GM21786 (cell line): ENCODE measurements around the gene ANO1.
"Not testable (repeated sequence)": the region's sequence is repeated elsewhere in the genome, so short reads cannot be mapped to it uniquely, and the experiment has no call there.

Experiments
- ATAC-seq: cut with Tn5 transposase; IDR thresholded peaks from one replicate; pipeline ENCODE4 v1.9.1; 2021; ENCODE audit not compliant: unreplicated experiment

ANO1 gene

GRCh38 chr11:70183483-70184176 lies 105.5 kb downstream of the ANO1 start:
- ATAC-seq: no peak

- ATAC-seq: no peak
Observed at GRCh38 chr11:70184396-70184795, 106.3 kb downstream of the ANO1 start.

GRCh38 chr11:70185348-70186055 lies 107.4 kb downstream of the ANO1 start:
- no peak for ATAC-seq

- ATAC-seq: no peak
Observed at GRCh38 chr11:70186420-70186819, 108.3 kb downstream of the ANO1 start.

- ATAC-seq: no peak
Observed at GRCh38 chr11:70186936-70187335, 108.8 kb downstream of the ANO1 start.

- ATAC-seq: no peak
Observed at GRCh38 chr11:70187771-70188170, 109.7 kb downstream of the ANO1 start.

GRCh38 chr11:70189622-70190021 lies 111.5 kb downstream of the ANO1 start:
- no peak for ATAC-seq

- no peak for ATAC-seq
Observed at GRCh38 chr11:70191495-70192140, 113.5 kb downstream of the ANO1 start.

GRCh38 chr11:70192666-70193410 lies 114.7 kb downstream of the ANO1 start:
- no peak for ATAC-seq

- ATAC-seq: no peak
Observed at GRCh38 chr11:70193411-70194292, 115.5 kb downstream of the ANO1 start.

GRCh38 chr11:70194792-70195791 lies 117.0 kb downstream of the ANO1 start:
- no peak for ATAC-seq

GRCh38 chr11:70200212-70200844 lies 122.2 kb downstream of the ANO1 start:
- no peak for ATAC-seq

GRCh38 chr11:70201047-70201446 lies 122.9 kb downstream of the ANO1 start:
- ATAC-seq: not testable (repeated sequence)

- no peak for ATAC-seq
Observed at GRCh38 chr11:70201882-70202861, 124.1 kb downstream of the ANO1 start.

GRCh38 chr11:70202920-70203750 lies 125.0 kb downstream of the ANO1 start, which contains the start of gene FADD:
FADD (plus strand) TSS chr11:70203296; CDS start chr11:70203460, 164 bp downstream.
- peak; percentile 81 for ATAC-seq

- ATAC-seq: peak; percentile 30
Observed at GRCh38 chr11:70203751-70204465, 125.8 kb downstream of the ANO1 start.
